SKM-1 (cell line): ENCODE measurements around the gene AMIGO1.

Experiments
- DNase-seq: peaks from one replicate; lab custom pipeline; 2025; ENCODE audit not compliant: unreplicated experiment; lab: John Stamatoyannopoulos, UW

The AMIGO1 gene, protein sequence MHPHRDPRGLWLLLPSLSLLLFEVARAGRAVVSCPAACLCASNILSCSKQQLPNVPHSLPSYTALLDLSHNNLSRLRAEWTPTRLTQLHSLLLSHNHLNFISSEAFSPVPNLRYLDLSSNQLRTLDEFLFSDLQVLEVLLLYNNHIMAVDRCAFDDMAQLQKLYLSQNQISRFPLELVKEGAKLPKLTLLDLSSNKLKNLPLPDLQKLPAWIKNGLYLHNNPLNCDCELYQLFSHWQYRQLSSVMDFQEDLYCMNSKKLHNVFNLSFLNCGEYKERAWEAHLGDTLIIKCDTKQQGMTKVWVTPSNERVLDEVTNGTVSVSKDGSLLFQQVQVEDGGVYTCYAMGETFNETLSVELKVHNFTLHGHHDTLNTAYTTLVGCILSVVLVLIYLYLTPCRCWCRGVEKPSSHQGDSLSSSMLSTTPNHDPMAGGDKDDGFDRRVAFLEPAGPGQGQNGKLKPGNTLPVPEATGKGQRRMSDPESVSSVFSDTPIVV

DNA sequence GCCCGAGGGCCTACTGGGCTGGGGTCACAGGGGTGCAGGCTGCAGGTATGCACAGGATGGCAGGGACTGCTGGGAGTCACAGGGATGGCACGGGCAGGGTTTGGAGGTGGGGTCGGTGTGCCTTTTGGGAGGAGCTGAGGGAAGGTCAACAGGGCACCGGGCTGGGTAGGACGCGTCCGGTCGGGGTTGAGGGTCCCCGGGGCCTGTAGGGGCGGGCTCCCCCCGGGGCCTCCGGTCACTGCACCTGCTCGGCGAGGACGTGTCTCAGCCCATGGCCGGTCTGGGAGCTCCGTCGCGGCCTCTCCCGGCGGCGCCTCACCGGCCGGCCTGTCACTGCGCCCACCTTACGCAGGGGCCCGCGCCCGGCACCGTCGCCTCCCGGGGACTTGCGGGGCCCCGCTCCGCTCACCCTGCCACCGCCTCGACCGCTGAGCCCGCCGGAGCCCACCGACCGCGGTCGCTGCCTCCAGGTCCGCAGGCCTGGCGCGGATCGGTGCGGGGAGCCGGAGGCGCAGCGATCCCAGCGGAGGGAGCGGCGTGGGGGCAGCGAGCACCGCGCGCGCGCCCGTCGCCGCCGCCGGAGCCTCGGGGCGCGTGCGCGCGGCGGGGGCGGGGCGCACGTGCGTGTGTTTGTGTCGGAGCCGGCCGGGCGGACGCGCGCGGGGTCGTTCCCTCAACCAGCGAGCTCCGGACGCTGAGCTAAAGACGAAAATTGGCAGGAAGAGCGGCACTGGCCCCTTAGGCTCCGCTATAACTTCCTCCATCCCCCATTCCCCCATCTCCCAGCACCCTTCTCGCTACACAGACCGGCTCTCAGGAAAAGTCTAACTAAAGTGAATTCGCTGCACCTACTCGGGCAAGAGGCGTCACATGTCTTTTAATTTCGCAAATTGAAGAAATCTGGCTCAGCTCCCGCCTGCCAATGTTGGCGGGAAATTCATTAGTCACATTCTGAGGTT lies at the start of gene AMIGO1:
Gene AMIGO1 (minus strand): TSS at position 552 of the 959 bp plus-strand sequence. CDS start 815 bp downstream, outside the sequence.
- no peak for DNase-seq

DNA sequence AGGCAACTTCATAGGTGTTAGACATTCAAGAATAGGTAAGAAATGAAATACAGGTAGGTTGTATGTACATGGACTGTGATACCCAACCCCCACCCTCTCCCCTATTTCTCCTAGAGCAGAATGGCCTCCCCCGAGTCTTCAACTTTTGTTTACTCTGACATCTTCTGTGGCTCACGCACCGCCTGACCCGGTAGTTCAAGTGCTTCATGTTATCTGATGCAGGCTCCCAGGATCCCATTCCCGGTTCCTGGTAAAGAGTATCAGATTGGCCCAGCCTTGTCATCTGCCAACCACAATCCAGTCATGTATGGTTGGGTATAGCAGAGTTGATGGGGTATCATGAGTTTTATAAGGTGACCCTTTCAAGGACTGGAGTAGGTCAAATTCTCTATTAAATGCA lies 48.0 kb upstream of the AMIGO1 start:
- no peak for DNase-seq

DNA sequence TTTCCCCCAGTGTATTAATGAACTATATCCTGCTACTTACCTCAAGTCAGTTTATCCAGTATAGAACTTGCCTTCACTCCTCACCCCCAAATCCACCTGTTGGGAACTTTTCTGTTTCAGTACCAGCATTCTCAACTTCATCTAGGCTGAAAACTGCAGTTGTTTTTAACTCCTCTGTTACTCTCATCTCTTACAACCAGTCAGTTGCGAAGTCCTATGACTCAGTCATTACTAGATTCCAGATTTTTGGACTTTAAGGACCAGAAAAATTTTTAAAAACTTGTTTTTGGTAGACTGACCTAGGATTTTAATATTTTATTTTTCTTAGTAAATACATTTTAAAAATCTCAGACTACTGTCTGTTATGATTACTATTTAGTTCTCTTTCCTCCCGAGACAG lies 47.0 kb upstream of the AMIGO1 start:
- DNase-seq = no peak

DNA sequence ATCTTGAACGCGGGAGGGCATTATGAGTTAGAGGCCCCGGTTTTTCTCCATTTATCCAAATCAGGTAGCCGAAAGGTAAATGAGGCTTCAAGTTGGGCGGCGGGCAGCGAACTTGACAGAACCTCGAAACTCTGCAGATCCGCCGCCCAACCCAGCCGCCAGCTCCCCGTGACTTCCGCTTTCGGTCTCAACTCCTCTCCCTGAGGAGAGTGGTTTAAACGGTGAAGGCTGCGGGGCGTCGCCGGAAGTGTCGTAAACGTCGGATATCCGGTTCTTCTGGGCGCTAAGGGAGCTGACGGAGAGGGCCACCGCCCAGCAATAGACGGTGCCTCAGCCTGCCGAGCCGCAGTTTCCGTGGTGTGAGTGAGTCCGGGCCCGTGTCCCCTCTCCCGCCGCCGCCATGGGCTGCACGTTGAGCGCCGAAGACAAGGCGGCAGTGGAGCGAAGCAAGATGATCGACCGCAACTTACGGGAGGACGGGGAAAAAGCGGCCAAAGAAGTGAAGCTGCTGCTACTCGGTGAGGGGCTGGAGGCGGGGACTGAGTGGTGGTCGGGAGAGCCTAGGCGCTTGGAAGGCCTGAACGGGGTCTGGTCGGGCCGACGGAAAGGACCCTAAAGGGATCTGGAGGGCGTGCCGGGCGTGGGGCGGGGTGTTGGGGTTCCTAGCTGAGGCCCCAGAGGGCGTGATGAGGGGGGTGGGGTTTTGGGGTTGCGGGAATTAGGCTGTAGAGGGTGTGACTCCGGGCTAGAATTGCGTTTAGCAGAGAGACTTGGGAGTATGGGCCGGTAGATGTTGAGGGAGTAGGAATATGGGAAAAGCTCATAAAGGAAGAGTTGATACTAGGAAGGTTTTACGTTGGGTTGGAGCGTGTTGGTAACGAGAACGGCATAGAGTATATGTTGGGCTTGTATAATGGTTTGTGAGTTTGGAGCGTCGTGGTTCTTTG lies 39.1 kb upstream of the AMIGO1 start, which contains the start of gene GNAI3:
Gene GNAI3 (plus strand): TSS at position 295 of the 947 bp plus-strand sequence. CDS start 106 bp downstream, at position 401.
- DNase-seq = peak; percentile 93

DNA sequence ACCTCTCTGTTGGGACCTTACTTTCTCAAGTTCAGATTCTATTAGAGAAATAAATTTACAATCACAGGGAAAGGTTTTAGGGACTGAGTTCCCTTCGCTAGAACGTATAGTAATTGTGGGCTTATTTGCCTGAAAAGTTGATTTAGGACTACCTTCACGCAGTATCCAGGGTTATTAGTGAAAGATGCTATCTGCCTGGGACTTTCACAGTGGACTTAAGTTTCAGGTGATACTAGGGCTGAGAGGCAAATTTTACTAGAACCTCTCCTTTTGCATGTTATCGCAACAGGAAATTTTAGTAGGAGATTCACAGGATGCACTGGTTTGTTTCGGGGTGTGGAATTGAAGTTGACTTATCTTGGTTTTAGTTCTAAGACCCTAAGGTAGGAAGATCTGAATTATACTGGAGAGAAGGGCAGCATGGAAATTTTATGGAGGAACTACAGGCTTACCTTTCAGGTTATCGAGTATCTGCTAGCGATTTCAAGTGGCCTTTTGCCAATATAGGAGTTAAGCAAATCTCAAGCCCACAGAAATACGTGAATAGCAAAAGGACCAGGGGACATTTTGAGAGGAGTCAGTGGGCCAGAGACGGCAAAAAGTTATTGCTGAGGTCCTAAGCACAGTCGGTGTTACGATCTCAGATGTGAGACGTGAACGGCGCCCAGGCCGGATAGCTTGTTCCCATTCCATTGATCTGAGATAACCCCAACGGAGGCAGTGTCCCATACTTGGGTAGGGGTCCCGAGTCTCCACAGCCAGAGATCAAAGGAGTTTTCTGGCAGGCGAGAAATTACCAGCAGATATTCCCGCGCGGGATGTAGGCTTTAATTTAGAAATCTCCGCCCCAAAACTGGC lies 38.2 kb upstream of the AMIGO1 start:
- no peak for DNase-seq

DNA sequence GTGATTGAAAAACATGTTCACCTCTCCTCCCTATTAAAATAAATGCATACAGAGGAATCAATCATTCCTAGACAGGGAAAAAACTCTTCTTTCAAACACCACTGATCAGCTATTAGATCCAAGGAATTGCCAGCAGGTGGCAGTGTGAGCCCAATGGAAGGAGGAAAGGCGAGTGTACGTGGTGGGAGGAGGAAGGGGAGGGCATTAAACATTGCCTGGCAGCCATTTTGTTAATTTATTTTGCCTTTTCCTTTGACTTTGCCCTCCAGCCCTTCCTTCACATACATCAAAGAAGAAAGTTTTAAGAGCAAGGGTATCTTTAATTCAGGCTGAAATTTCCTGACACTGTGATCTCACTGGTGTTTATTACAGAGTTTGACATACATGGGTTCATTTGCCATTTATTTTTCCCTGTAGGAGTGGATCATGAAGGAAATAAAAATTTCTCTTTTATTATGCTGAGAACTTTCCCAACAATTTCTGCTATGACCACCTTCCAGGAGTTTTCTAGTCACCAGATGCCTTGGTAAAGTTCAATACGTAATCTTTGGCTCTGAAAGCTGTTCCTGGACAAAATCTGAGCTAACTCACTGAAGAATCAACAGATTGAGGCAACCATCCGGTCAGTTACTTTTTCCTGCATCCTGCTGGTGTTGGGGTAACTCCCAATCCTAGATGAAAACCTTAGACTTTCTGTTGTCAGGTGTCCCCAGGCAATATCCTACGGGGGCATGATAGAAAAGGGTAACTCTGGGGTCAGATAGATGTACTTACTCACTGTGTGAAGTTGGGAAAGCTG lies 37.0 kb upstream of the AMIGO1 start:
- DNase-seq = peak; percentile 83

DNA sequence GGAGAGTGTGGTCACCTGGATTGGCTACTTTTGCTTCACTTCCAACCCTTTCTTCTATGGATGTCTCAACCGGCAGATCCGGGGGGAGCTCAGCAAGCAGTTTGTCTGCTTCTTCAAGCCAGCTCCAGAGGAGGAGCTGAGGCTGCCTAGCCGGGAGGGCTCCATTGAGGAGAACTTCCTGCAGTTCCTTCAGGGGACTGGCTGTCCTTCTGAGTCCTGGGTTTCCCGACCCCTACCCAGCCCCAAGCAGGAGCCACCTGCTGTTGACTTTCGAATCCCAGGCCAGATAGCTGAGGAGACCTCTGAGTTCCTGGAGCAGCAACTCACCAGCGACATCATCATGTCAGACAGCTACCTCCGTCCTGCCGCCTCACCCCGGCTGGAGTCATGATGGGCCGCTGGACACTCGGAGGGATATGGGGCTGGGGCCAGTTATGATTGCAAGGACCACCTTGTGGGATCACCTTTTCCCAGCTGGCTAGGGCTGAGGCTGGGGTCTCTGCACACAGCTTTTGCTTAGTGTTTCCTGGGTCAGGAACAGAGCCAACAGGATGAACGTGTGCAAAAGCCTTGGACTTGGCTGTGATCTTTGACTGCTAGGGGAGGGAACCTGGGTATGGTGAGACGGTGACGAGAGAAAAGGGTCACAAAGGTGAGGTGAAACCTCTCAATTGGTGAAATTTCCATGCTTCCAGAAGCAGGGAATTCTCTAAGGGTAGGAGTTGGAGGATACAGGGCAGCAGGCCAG lies 34.6 kb upstream of the AMIGO1 start:
- no peak for DNase-seq

DNA sequence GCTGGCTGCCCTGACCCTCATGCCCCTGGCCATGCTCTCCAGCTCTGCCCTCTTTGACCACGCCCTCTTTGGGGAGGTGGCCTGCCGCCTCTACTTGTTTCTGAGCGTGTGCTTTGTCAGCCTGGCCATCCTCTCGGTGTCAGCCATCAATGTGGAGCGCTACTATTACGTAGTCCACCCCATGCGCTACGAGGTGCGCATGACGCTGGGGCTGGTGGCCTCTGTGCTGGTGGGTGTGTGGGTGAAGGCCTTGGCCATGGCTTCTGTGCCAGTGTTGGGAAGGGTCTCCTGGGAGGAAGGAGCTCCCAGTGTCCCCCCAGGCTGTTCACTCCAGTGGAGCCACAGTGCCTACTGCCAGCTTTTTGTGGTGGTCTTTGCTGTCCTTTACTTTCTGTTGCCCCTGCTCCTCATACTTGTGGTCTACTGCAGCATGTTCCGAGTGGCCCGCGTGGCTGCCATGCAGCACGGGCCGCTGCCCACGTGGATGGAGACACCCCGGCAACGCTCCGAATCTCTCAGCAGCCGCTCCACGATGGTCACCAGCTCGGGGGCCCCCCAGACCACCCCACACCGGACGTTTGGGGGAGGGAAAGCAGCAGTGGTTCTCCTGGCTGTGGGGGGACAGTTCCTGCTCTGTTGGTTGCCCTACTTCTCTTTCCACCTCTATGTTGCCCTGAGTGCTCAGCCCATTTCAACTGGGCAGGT lies 33.9 kb upstream of the AMIGO1 start:
- DNase-seq = no peak

DNA sequence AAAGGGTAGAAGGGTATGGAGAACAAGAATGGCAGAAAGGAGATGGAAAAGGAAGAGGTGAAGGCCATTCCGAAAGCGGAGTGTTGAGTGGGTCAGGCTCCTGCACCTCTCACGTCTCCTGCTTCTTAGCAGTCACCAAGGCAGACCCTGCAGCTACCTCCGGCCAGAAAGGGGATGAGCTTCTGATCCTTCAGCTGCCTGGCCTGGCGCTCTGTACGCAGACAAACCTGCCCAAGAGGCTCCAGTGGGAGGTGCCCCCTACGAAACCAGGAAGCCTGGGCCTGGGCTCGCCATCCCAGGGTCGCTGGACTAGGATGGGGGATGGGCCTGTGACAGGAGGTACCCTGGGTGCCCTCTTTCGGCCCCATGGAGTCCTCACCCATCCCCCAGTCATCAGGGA lies 33.1 kb upstream of the AMIGO1 start:
- no peak for DNase-seq

DNA sequence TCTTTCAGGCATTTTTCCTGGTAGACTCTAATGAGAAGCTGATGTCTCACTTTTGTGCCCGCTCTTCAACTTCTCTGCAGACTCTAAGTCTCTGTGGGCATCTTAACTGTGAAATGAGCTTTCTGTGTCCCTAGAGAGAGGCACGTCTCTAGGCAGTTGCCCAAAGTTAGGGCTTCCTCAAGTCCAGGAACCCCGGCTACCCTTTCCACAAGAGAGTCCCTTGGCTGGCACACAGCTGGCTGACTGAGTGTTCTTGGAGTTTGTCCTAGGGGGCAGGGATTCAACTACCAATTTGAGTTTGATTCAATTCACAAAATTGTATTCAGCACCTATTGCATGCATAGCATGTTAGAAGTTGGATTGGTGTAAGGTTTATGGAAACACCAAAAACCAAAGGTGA lies 31.6 kb upstream of the AMIGO1 start:
- no peak for DNase-seq

DNA sequence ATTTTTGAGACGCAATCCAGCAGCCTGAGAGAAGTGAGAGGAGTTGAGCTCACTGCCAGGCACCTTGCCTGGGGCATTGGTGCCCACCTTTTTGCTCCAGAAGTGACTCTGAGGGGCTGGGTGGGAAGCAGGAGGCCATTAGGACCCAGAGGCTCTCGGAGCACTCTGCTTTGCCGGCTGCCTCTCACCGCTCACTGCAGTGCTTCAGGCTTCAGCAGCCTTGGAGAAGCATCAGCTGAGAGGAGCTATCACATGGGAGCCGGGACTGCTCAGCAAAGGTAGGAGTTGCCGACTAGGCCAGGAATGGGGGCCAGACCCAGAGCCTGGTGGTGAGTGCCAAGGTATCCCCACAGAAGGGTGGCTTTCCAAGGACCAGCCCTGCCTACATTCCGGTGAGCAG lies 30.1 kb upstream of the AMIGO1 start, which contains the start of gene GPR61:
Gene GPR61 (plus strand): TSS at position 197 of the 400 bp plus-strand sequence. CDS start 3,151 bp downstream, outside the sequence.
- no peak for DNase-seq

DNA sequence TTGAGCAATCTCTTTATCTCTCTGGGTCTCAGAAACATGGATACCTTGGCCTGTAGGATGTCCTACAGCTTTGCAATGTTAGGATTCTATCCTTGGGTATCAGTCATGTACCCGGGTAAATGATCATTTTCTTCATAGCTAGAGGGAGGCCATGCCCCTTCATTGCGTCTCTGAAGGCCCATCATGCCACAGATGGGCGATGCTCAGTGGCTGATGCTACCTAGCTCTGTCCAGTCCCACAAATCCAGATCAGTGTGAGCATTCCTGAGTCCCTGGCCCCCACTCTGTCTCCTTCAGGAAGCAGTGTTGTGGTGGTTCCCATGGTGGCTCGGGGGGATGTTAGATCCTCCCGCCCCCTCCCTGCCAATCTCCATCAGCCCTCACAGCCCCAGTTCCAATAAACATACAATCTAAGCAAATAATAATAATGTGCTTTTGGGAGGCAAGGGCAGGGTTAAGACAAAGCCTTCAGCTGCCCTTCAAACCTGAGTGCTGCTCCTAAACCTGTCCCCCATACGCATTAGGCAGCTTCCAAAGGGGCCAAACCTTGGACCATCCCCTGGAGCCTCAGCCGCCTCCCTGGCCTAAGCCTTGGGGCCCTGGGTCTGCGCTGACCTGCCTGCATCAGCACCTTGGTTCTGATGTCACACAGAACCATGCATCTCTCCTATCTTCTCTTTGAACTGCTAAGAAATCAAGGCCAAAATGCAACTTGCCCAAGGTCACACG lies 29.5 kb upstream of the AMIGO1 start:
- DNase-seq = no peak

DNA sequence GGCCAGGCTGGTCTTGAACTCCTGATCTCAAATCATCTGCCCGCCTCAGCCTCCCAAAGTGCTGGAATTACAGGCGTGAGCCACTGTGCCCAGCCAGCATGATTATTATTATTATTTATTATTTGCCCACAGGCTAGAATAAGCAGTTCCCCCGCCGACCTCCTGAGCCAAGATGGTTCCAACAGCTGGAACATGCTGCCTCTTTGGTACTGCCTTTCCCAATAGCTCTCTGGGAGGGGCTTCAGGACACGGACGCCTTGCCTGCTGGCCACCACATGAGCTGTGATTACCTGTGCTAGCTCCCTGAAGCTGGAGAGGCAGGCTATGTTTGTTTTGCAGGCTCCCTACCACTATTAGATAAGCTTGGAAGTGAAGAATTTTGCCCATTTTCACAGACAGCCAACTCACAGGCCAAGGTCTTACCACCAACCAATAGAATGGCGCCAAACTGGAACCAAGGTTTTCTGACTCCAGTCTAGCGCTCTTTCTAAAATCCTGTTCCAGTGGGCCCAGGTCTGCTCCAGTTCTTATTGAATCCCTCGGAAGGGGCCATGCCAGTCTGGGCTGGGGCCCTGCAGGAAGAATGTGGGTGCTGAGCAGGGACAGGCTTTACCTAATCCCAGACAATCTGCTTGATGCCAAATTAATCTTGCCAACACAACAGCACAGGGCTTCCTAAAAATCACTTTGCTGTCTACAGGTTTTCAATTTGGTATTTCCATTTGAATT lies 28.1 kb upstream of the AMIGO1 start:
- no peak for DNase-seq

DNA sequence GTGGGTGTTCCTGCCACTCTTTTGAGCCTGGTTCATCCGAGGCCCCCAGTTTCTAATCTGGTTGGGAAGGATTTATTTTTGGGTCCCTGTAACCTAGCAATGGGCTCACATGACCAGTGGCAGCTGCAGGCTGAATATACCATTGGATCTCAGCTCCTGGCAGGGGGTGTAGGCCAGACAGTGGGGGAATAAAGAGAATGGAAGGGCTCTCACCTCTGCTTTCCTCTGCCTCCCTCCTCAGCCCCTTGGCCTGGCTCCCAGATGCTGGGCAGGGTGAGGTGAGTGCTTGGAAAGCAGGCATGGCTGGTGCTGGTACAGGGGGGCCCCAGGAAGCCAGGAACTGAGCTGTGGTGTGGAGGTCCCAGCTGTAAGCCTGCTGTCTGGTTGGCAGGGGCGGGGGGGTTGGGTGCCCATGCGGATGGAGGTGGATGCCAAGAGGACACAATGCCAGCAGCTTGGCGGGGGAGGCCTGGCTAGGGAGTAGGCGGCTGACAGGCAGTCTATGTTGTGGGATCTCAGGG lies 26.5 kb upstream of the AMIGO1 start:
- no peak for DNase-seq

DNA sequence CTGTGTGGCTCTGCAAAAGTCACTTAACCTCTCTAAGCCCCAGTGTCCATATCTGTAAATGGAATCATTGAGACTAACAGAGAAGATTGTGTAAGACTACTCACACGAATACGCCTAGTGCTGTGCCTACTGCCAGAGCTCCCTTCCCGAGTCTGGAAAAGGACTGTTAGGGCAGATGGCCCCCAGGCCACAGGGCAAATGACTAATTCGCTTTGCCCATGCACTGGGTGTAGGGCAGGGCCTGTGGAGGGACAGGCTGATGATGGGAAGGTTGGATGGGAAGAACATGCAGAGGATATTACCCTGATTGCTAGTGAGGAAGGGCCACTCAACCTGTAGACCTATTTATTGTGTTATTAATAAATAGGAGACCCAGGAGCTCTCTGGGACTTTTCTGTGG lies 26.0 kb upstream of the AMIGO1 start:
- DNase-seq = no peak
